GM12872 (cell line): Measurements from ENCODE around the gene TOM1L1.

Source experiments
- CTCF ChIP-seq: IDR thresholded peaks from 3 replicates; pipeline ENCODE4 v1.5.1; 2011; ENCODE audit warnings: low read depth, mild to moderate bottlenecking, low read length, moderate library complexity; ENCODE audit not compliant: insufficient read depth

Gene TOM1L1

GRCh38 chr17:54900457-54901229, at the start of gene TOM1L1:
Gene TOM1L1 (plus strand): TSS chr17:54900852. CDS start chr17:54900866, 14 bp downstream.
- 0 out of 3 replicates have a peak, but pooled peaks have one; percentile 7 for TF ChIP-seq CTCF

GRCh38 chr17:54859187-54859586, 41.5 kb upstream of the TOM1L1 start:
- TF ChIP-seq CTCF, result no peak

- no peak for TF ChIP-seq CTCF
Measured at GRCh38 chr17:54860617-54861470, 39.8 kb upstream of the TOM1L1 start.

- no peak for TF ChIP-seq CTCF
Measured at GRCh38 chr17:54861471-54861983, 39.1 kb upstream of the TOM1L1 start.

DNA sequence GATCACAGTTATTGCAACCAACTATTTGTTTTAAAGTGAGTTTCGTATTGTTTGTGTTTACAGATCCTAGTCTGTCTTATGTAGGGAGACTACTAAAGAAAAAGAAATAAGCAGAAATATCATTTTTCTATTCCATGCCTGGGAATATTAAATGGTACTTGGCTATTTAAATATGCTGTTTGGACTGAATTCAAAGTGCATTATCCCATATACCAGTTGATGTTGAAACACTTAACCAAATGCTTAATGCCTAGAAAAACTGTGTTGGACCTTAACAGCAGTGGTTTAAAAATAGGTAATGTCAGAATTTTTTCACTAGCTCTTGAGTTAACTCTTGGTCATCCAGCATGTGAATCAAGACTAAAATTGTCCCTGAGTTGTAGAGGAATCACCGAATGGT, 37.5 kb upstream of the TOM1L1 start:
- TF ChIP-seq CTCF, result no peak

GRCh38 chr17:54864070-54864469, 36.6 kb upstream of the TOM1L1 start:
- no peak for TF ChIP-seq CTCF
